NCI-H526 treated with DMSO at 0.1 percent for 48 hours (cell line): Measurements from ENCODE around the gene DDIAS.
"Not testable (repeated sequence)": the region's sequence is repeated elsewhere in the genome, so short reads cannot be mapped to it uniquely, and the experiment has no call there.

Experiments
- DNase-seq: peaks from one replicate; lab custom pipeline; 2025; lab: John Stamatoyannopoulos, UW

DDIAS gene

DNA sequence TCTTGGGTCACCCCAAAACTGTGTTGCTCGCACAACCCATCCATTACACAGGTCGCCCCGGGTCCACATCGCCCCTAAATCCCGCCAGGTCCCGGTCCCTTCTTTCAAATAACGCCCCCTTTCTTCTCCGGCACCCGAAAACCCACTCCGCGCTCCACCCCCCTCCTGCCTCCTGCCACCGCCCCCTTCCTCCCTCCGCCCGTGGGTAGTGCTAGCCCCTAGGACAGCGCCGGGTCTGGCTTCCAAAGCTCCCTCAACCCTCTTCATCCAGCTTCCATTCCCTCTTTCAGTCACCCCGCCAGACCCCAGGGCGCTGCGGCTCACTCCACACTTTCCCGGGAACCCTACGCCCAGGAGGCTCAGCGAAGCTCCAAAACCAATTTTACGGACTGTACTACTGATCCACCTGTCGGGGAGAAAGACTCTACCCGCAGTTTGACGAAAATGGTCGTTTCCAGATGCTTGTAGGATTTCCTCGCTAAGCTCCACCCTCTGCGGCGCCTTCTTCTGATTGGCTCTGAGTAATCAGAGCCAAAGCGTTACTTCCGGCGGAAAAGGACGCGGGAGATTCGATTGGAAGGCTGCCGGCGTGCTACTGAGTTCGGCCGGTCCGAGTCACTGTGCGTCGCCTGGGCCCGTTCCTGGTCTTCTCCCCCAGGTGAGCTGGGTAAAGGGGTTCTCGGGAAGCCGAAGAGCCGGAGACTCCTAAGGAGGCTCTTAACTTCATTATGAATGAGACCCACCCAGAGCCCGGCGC lies at the start of gene DDIAS:
DDIAS (plus strand) TSS at position 572 of the 757 bp plus-strand sequence. CDS start 13,003 bp downstream, outside the sequence.
- peak; percentile 99 for DNase-seq

DNA sequence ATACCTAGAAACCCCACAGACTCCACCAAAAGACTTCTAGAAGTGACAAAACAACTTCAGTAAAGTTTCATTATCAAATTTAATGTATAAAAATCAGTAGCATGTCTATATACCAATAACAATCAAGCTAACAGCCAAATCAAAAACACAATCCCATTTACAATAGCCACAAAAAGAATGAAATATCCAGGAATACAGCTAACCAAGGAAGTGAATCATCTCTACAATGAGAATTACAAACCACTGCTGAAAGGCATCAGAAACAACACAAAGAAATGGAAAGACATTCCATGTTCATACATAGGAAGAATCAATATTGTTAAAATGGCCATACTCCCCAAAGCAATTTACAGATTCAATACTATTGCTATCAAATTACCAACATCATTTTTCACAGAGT lies 47.3 kb upstream of the DDIAS start:
- DNase-seq: no peak

GRCh38 chr11:82854916-82855315 lies 46.6 kb upstream of the DDIAS start:
- DNase-seq: not testable (repeated sequence)

GRCh38 chr11:82855616-82856015 lies 45.9 kb upstream of the DDIAS start:
- DNase-seq: no peak

DNA sequence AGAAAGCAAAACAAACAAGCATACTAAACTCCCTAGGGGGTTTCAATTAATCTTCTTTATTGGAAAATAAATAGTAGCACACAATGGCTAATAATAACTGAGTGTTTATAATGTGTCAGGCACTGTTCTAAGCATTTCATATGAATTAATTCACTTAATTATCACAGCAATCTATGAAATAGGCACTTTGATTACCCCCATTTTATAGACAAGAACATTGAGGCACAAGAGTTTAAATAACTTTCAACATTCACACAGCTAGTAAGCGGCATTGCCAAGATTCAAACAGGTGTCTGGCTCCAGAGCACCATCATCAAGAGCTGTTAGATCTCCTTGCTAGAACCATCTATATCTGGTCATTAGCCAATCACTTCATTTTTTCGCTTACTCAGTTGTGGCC lies 44.4 kb upstream of the DDIAS start:
- no peak for DNase-seq

DNA sequence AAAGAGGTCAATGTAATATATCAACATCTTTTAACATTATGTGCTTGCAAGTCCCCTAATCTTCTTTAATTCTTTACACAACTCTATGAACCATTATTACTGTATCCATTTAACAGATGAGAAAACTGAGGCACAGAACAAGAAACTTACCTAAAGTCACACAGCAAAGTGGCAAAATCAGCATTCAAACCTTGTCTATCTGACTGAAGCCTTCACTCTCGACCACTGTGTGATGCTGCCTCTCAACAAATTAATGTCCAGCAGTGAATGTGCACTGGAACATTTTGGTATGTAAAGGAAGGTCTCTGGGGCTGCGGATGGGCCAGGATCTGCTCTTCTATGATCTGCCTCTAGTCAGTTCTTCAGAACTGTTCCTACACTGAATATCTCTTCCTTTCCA lies 43.4 kb upstream of the DDIAS start:
- no peak for DNase-seq

- no peak for DNase-seq
Measured at GRCh38 chr11:82858556-82859091, 42.9 kb upstream of the DDIAS start.

DNA sequence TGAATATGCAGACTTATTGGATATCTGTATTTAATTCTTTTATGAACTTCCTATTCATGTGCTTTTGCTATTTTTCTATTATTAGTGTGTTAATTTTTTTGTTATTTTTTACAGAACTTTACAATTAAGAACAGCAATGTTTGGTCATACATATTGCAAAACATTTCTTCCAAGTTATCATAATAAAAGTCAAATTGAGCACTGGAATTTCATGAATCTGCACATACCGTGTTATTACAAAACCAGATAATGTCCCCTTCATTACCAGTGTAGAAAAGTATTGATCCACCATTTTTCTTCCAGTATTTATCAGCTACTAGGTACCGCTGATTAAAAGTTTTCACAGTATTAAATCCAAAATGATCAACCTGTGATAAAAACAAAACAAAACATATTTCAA lies 41.8 kb upstream of the DDIAS start:
- DNase-seq: no peak

DNA sequence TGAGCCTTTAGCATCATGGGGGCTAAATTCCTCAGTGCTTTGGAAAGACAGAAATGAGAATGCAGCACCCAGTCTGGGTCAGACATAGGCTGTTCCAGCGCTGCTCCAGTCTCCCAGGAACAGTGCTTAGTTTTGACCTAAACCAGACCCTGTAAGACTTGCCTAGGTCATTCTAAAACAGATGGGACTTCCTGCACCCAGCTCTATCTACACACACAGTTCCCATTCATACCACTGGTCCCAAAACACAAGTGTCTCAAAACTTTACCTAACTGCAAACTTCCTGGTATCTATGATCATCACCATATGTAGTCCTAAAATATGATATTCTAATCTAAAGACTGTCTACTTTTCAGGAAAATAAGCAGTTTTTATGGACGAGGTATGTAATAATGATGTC lies 39.2 kb upstream of the DDIAS start:
- DNase-seq: no peak

- DNase-seq: no peak
Measured at GRCh38 chr11:82863209-82863608, 38.3 kb upstream of the DDIAS start.

DNA sequence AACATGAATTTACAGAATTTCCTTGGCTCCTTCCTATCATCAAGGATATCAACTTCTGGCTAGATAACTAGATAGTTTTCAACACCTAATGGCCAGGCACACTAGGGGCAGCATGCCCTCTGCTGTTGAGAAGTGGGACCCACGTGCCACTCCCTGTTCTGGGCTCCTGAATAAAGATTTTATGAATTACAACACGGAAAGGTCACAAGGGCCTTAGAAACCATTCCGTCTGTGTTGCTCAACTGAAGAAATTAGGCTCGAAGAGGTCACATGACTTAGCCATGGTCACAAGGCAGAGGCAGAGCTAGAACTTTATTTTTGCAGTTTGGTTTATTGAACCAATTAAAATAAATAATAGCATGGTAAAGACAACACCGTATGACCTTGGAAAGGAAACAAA lies 37.3 kb upstream of the DDIAS start:
- DNase-seq: peak; percentile 57

GRCh38 chr11:82865841-82866240 lies 35.7 kb upstream of the DDIAS start:
- no peak for DNase-seq

DNA sequence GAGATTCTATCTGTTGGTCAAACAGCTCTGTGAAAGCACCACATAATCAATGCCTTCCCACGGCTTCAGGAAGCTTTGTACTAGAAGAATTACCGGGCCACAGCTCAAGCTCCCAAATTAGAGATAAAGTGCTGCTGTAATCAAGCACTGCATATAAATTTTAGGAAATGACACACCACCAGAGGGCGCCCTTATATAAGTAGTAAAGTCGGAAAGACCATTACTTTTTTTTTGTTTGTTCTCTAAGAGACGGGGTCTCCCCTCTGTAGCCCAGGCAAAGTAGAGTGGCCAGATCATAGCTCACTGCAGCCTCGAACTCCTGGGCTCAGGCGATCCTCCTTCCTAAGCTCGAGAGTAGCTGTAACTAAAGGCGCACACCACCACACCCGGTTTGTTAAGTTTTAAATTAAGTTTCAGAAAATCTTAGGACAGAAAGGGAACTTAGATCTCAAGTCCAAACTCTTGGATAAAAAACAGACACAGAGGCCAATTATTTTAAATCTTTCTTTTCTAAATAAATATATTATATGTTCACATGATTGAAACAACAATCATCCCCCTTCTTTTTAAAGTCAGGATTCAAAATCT lies 33.9 kb upstream of the DDIAS start:
- DNase-seq: peak; percentile 63

DNA sequence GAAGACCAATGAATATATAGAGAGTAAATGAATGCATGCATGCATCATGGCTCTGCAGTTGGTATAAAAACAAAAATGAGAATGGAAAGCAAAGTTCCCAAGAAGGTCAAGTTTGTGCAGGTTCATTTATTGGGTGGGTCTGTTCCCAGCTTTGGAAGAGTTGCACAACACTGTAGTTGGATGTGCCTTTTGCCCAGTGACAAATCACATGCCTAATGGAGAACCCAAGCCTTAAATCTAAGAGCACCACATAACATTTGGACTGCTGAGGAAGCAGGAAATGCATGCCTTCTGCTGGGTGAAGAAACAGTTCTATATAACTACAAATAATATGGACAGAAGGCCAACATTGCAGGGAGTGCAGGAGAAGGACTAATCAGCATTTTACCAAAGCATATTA lies 31.9 kb upstream of the DDIAS start:
- DNase-seq: no peak

GRCh38 chr11:82871646-82872045 lies 29.9 kb upstream of the DDIAS start:
- no peak for DNase-seq

DNA sequence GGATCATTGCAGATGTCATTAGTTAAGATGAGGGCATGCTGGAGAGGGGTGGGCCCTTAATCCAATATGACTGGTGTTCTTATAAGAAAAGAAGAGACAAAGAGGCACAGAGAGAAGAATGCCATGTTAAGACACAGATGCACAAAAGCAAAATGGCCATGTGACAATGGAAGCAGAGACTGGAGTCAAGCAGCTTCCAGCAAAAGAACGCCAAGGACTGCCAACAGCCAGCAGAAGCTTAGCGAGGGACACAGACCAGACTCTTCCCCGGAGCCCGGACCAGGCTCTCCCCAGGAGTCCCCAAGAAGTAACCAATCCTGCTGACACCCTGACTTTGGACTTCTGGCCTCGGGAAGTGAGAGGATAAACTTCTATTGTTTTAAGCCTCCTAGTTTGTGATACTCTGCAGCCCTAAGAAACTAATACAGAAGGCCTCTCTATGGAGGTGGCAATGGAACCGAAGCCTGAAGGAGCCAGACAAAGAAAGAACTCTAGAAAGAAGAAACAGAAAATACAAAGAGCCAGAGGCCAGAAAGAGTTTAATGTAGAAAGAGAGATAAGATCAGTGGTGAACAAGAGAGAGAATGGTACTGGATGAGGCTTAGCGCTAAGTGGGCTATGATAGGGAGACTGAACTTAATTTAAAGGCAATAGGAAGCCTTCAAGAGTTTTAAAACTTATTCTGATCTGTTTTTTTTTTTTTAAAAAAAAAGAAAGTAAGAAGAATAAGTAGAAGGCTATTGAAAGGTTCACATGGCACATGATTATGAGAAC lies 29.0 kb upstream of the DDIAS start:
- DNase-seq: no peak

DNA sequence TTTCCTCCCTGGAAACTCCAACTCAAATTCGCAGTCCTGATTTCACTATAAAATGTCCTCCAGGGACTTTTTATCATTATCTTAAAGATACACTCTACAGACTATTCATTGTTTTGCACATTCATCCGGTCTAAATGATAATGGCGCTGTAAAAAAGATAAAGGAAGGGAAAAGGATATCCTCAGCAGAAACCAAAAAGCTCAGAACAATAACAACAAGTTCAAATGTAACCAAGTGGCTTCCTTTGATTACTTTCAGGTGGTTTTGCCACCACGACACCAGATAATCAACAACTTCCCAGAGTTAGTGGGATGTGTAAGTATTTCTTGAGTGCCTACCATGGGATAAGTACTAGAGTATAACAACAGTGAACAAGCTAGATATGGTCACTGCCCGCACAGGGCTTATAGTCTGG lies 27.6 kb upstream of the DDIAS start:
- DNase-seq: no peak

DNA sequence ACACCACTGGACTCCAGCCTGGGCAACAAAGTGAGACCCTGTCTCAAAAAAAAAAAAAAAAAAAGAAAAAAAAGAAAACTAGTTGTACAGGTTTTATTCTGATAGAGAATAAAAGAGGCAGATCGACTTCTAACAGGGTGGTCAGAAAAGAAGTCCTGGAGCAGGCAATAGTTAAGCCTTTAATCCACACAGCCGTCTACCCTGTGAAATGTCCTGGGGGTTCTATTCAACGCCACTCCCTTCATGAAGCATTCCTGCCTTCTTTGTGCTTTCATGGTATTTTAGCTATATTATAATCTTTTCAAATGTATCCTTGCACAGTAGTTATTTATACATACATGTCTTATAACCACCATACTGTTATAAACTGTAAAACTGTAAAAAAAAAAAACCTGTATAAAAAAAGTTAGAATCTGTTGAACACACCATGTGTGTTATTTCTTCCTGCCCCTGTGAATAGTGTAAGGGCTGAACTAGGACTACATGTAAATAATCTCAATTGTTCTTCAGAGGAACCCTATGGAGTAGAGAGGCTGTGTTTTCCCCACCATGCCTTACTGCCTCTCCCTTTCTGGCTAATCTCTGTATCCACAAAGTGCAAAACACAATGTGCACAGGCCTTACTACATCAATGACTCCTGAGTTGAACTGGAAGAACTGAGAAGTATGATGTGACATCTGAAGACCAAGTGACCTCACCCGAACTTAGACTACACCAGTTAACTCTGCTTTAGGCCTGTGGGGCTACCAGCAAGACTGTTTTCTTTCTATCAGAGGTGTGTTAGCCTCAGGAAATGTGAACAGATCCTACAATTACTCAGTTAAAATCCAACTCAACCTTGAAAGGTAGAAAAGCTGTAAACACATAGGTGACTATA lies 26.7 kb upstream of the DDIAS start:
- DNase-seq: no peak

DNA sequence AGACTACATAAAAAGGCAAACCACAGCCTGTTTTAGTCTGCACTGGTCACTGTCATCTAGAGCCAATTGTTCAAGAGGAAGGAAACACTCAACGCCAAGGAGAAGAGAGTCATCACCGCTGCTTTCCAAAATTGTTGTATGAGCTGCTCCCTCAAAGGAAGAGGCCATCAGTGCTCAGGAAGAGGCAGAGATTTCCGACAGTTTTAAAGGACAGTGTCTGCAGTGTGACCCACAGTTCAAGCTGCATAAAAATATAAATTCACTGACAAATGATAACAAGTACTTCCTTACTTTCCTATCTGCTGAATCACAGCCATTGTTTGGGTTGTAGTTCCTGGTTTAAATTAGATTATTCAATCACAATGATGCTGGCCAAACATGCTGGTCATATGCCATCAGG lies 17.7 kb upstream of the DDIAS start:
- no peak for DNase-seq

GRCh38 chr11:82889133-82890001 lies 12.2 kb upstream of the DDIAS start:
- DNase-seq: no peak

GRCh38 chr11:82890002-82890341 lies 11.6 kb upstream of the DDIAS start:
- DNase-seq: no peak
